ENCODE data around the gene ILDR2. TPM values are rescaled to one million over a fixed set of nuclear protein-coding genes. Genes with fewer than 3 reads are reported as not detected.

Gene ILDR2
- total and polyA plus RNA-seq, 10 of the 15 experiments (the other 5 are each of a cell fraction or from before 2014, with no cell fraction given), result 0.05 to 5.3 (median 1.9) TPM

DNA sequence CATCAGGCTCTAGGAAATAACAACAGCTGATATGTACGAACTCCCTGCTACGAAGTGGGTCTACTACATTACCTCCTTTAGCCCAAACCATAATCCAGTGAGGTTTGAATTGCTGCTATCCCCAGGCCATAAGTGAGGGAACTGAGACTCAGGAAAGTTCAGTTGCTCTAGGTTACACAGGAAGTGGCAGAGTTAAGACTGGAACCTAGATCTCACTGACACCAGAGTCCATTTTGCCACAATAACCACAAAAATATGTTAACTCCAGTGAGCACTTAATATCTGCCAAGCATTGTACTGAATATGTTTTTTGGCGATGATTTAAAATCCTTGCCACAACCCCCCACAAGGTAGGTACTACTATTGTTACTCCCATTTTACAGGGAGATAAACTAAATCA is 90.4 kb downstream of the ILDR2 start (continued):
- TF ChIP-seq ZBTB40 (IDR thresholded peaks at IDR 0.05; ENCODE audit: borderline replicate concordance), result no peak

- H3K27ac ChIP-seq (ENCODE audit: control insufficient read depth, insufficient read depth), result no peak overlapping the region
- SMC1A ChIA-PET (ENCODE audit: uncharacterized antibody, unreplicated experiment), result interaction anchor here (3.4 kb wide), 1 partner anchor 175 kb away, joined by 12 read pairs; no protein-coding TSS in a partner anchor
- 27% methylated on average over 44 of the region's 44 CpGs for WGBS (ENCODE audit: insufficient coverage, insufficient replicate concordance, low lambda C conversion rate, missing lambda C conversion rate)
- POLR2A ChIA-PET, result no interaction called here
- FAIRE-seq (no peak), DNase-seq (ENCODE audit: low read depth, low spot score) (no peak), ATAC-seq (peak; percentile 79)
- no peaks in the 10 kb centered on the region for H3K36me3 ChIP-seq (ENCODE audit: control insufficient read depth in 2 of 2, insufficient read depth in 2 of 2, low read length in 1 of 2)
- H3K79me2 ChIP-seq (ENCODE audit: control insufficient read depth, insufficient read depth, low read length), result no peaks in the 10 kb centered on the region
- H3K9ac ChIP-seq (ENCODE audit: control insufficient read depth, insufficient read depth, low read length), result no peak overlapping the region
- H3K4me2 ChIP-seq (ENCODE audit: control insufficient read depth, insufficient read depth), result peak overlapping the region; percentile 59; the same call in 1 of the 2 replicates
- BruUV-seq (replicated peaks), result no TSS peak
- TF ChIP-seq RAD21 (IDR thresholded peaks at IDR 0.05; ENCODE audit: insufficient read depth, low read depth, low read length), result peak; percentile 44
- TF ChIP-seq KLF5 (IDR thresholded peaks at IDR 0.05; ENCODE audit: partially characterized antibody), result no peak
- no peak for TF ChIP-seq RB1 (IDR thresholded peaks at IDR 0.05; ENCODE audit: borderline replicate concordance)
- no peak for TF ChIP-seq CBFB (IDR thresholded peaks at IDR 0.05; ENCODE audit: low read depth)
- TF ChIP-seq RCOR1 (conservative IDR thresholded peaks at IDR 0.05; ENCODE audit: low read depth, low read length), result no peak
- no peak for TF ChIP-seq SMARCA5 (IDR thresholded peaks at IDR 0.05)
- no peak for TF ChIP-seq MTA3 (IDR thresholded peaks at IDR 0.05; ENCODE audit: borderline replicate concordance, low read length)
- peak; percentile 37; the same call in 1 of the 2 replicates for TF ChIP-seq SMC3 (IDR thresholded peaks at IDR 0.05; ENCODE audit: borderline replicate concordance, low read length)
- no peak for TF ChIP-seq TAF1 (IDR thresholded peaks at IDR 0.05; ENCODE audit: borderline replicate concordance, low read depth, low read length)
- TF ChIP-seq ZNF207 (IDR thresholded peaks at IDR 0.05; ENCODE audit: borderline replicate concordance), result no peak
- TF ChIP-seq CTCF (IDR thresholded peaks at IDR 0.05 in 2 of 3, conservative IDR thresholded peaks at IDR 0.05 in 1 of 3; ENCODE audit: control insufficient read depth in 2 of 3, extremely low read depth in 1 of 3, insufficient read depth in 1 of 3, low read depth in 3 of 3, low read length in 3 of 3), result peak; percentile 35 to 66 (median 49)
- no peak for TF ChIP-seq SUZ12 (IDR thresholded peaks at IDR 0.05; ENCODE audit: unreplicated experiment)
- no peaks in the 10 kb centered on the region for H3K9me3 ChIP-seq (replicated peaks; ENCODE audit: control insufficient read depth, insufficient read depth, low read length)
- H3K27me3 ChIP-seq (replicated peaks in 1 of 2; ENCODE audit: control insufficient read depth in 2 of 2, insufficient read depth in 2 of 2, low read length in 1 of 2), result peaks cover 0 to 4% of the 10 kb centered on the region in 2 experiments; a peak in 1 of 4 replicates
- intact Hi-C loops (cut with micrococcal nuclease; ENCODE audit: unreplicated experiment) (no loop called here), in situ Hi-C loops (cut with MboI) (no loop called here)
- no peaks in the 10 kb centered on the region for H4K20me1 ChIP-seq (ENCODE audit: control insufficient read depth, insufficient read depth)
- no peak overlapping the region for H2AFZ ChIP-seq (ENCODE audit: control insufficient read depth, low read depth, low read length)
- H3K4me1 ChIP-seq (ENCODE audit: control insufficient read depth, insufficient read depth, low read length), result peaks cover 7% of the 10 kb centered on the region; the same call in 1 of the 2 replicates
- RAD21 ChIA-PET (ENCODE audit: unreplicated experiment), result interaction anchor here (1.8 kb wide), 1 partner anchor 25 kb away, joined by 4 read pairs; no protein-coding TSS in a partner anchor
- no peak overlapping the region for H3K4me3 ChIP-seq
- CTCF ChIA-PET, result interaction anchor here (1.8 to 4.2 kb wide), 2 partner anchors 26 to 175 kb away, joined by 13 to 31 read pairs; no protein-coding TSS in a partner anchor
Measured at GRCh38 chr1:166884040-166884642, 91.2 kb downstream of the ILDR2 start.
